ENCODE data around the gene CHRFAM7A.
"Not testable (repeated sequence)": the region's sequence is repeated elsewhere in the genome, so short reads cannot be mapped to it uniquely, and the experiment has no call there.

The CHRFAM7A gene

DNA sequence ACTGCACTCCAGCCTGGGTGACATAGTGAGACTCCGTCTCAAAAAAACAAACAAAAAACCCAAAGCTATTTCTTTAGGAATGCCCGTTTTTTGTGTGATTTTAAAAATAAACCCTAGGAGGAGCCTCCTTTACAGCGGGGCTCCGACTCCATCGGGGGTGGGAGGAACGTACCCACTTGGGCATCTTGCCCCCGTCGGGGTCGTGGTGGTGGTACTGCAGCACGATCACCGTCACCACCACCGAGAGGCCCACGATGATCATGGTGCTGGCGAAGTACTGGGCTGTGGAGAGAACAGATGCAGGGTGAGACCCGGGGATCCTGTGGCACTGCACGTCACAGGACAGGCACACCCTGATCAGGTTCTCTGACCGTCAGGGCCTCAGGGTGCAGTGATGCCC lies 26.1 kb downstream of the CHRFAM7A start:
- H3K9ac ChIP-seq (ENCODE audit: low read depth, low read length, poor library complexity, severe bottlenecking); H3K4me2 ChIP-seq (ENCODE audit: low read depth, low read length, poor library complexity, severe bottlenecking); H3K36me3 ChIP-seq (ENCODE audit: insufficient read depth, low read length); H3K4me3 ChIP-seq (ENCODE audit: low read length, poor library complexity, severe bottlenecking); H3K27me3 ChIP-seq (ENCODE audit: insufficient read depth, low read length, poor library complexity, severe bottlenecking); H3K9me2 ChIP-seq (replicated peaks; ENCODE audit: low read depth, low read length); H4K20me1 ChIP-seq (ENCODE audit: insufficient read depth, low read length, poor library complexity, severe bottlenecking); H3K9me3 ChIP-seq (ENCODE audit: insufficient read depth, low read depth, low read length); H3K4me1 ChIP-seq (ENCODE audit: insufficient read depth, low read length, poor library complexity, severe bottlenecking); H2AFZ ChIP-seq (ENCODE audit: low read length); H3F3A ChIP-seq (ENCODE audit: low read depth); H3K79me2 ChIP-seq (ENCODE audit: insufficient read depth, low read length): not testable (repeated sequence)

DNA sequence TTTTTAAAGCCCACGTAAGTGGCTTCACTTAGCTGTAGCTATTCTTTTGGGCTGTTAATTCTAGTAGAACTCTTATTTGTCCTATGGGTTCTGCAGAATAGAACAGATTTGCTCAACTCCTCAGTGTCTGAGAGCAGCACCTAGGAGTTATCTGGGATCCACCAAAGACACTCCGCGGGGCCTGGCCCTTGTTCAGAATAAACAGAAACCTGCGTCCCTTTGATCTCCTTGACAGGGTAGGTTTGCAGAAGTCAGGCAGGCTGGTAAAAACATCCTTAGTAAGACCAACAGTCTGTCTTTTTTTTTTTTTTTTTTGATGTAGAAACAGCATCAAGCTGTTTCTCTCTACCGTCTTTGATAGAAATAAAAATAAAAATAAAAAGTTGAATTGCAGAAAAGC lies 31.9 kb downstream of the CHRFAM7A start:
- H2AFZ ChIP-seq (ENCODE audit: low read length); H3K4me3 ChIP-seq (ENCODE audit: low read length, poor library complexity, severe bottlenecking); H3K79me2 ChIP-seq (ENCODE audit: insufficient read depth, low read length); H3K4me2 ChIP-seq (ENCODE audit: low read depth, low read length, poor library complexity, severe bottlenecking); H4K20me1 ChIP-seq (ENCODE audit: insufficient read depth, low read length, poor library complexity, severe bottlenecking); H3K4me1 ChIP-seq (ENCODE audit: insufficient read depth, low read length, poor library complexity, severe bottlenecking); H3F3A ChIP-seq (ENCODE audit: low read depth); H3K9me2 ChIP-seq (replicated peaks; ENCODE audit: low read depth, low read length); H3K9me3 ChIP-seq (ENCODE audit: insufficient read depth, low read depth, low read length); H3K9ac ChIP-seq (ENCODE audit: low read depth, low read length, poor library complexity, severe bottlenecking); H3K27me3 ChIP-seq (ENCODE audit: insufficient read depth, low read length, poor library complexity, severe bottlenecking); H3K36me3 ChIP-seq (ENCODE audit: insufficient read depth, low read length): not testable (repeated sequence)

DNA sequence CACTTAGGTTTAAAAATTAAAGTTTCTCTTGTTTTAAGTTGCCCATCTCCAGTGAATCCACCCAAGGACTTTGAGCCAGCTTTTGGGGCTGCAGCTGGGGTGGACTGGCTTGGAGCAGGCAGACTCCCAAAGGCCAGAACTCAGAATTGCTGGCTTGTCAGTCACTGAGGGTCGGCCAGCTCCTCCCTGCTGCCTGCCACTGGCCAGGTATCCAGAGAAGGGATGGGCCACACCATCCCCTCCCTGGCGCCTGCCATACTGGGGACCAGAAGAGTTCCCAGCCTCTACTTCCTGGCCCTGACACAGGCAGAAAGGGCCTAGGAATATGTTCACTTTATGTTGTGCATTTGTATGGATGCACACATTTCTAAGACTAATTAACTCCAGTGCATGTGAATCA lies 32.4 kb downstream of the CHRFAM7A start:
- H3F3A ChIP-seq (ENCODE audit: low read depth); H3K9me3 ChIP-seq (ENCODE audit: insufficient read depth, low read depth, low read length); H3K9ac ChIP-seq (ENCODE audit: low read depth, low read length, poor library complexity, severe bottlenecking); H3K4me3 ChIP-seq (ENCODE audit: low read length, poor library complexity, severe bottlenecking); H3K4me2 ChIP-seq (ENCODE audit: low read depth, low read length, poor library complexity, severe bottlenecking); H3K9me2 ChIP-seq (replicated peaks; ENCODE audit: low read depth, low read length); H3K4me1 ChIP-seq (ENCODE audit: insufficient read depth, low read length, poor library complexity, severe bottlenecking); H4K20me1 ChIP-seq (ENCODE audit: insufficient read depth, low read length, poor library complexity, severe bottlenecking); H2AFZ ChIP-seq (ENCODE audit: low read length); H3K36me3 ChIP-seq (ENCODE audit: insufficient read depth, low read length); H3K27me3 ChIP-seq (ENCODE audit: insufficient read depth, low read length, poor library complexity, severe bottlenecking); H3K79me2 ChIP-seq (ENCODE audit: insufficient read depth, low read length): not testable (repeated sequence)

DNA sequence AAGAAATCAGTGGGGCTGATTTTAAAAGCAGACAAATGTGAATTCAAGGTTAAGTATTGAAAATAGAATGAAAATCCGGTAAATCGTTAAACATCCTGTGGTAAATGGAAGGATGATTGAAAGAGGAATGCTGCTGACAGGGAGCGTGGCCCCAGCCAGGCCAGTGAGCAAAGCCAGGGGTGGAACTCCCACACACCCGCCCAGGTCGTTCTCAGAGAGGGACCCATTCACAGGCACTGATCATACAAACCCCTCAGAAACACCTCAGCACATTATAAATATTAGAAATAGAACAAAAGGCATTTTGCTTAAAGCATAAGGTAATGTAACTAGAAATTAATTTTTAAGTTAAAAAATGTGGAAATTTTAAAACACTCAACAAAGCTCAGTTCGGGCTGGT lies 38.3 kb downstream of the CHRFAM7A start:
- not testable (repeated sequence) for H3K9ac ChIP-seq (ENCODE audit: low read depth, low read length, poor library complexity, severe bottlenecking); H3K4me3 ChIP-seq (ENCODE audit: low read length, poor library complexity, severe bottlenecking); H3K9me3 ChIP-seq (ENCODE audit: insufficient read depth, low read depth, low read length); H3K9me2 ChIP-seq (replicated peaks; ENCODE audit: low read depth, low read length); H3F3A ChIP-seq (ENCODE audit: low read depth); H4K20me1 ChIP-seq (ENCODE audit: insufficient read depth, low read length, poor library complexity, severe bottlenecking); H3K4me2 ChIP-seq (ENCODE audit: low read depth, low read length, poor library complexity, severe bottlenecking); H2AFZ ChIP-seq (ENCODE audit: low read length); H3K27me3 ChIP-seq (ENCODE audit: insufficient read depth, low read length, poor library complexity, severe bottlenecking); H3K4me1 ChIP-seq (ENCODE audit: insufficient read depth, low read length, poor library complexity, severe bottlenecking); H3K79me2 ChIP-seq (ENCODE audit: insufficient read depth, low read length); H3K36me3 ChIP-seq (ENCODE audit: insufficient read depth, low read length)

DNA sequence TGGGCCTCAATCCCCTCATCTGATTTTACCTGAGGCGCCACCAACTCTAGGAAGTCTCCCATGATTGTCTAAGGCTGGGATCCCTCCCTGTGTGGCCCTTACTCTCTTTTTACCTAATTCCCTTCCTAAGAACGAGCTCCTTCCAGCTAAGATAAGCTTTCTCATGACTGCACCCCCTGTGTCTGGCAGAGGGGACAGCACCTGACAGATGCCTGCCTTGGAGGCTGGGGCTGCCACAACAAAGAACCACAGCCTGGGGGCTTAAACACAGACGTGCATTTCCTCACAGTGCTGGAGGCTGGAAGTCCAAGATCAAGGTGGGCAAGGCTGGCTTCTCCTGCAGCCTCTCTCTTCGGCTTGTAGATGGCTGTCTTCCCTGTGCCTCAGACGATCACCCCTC lies 43.5 kb downstream of the CHRFAM7A start:
- not testable (repeated sequence) for H3K4me2 ChIP-seq (ENCODE audit: low read depth, low read length, poor library complexity, severe bottlenecking); H3K4me1 ChIP-seq (ENCODE audit: insufficient read depth, low read length, poor library complexity, severe bottlenecking); H4K20me1 ChIP-seq (ENCODE audit: insufficient read depth, low read length, poor library complexity, severe bottlenecking); H3K9ac ChIP-seq (ENCODE audit: low read depth, low read length, poor library complexity, severe bottlenecking); H3K27me3 ChIP-seq (ENCODE audit: insufficient read depth, low read length, poor library complexity, severe bottlenecking); H3K9me3 ChIP-seq (ENCODE audit: insufficient read depth, low read depth, low read length); H3K79me2 ChIP-seq (ENCODE audit: insufficient read depth, low read length); H3K4me3 ChIP-seq (ENCODE audit: low read length, poor library complexity, severe bottlenecking); H3F3A ChIP-seq (ENCODE audit: low read depth); H2AFZ ChIP-seq (ENCODE audit: low read length); H3K36me3 ChIP-seq (ENCODE audit: insufficient read depth, low read length); H3K9me2 ChIP-seq (replicated peaks; ENCODE audit: low read depth, low read length)

DNA sequence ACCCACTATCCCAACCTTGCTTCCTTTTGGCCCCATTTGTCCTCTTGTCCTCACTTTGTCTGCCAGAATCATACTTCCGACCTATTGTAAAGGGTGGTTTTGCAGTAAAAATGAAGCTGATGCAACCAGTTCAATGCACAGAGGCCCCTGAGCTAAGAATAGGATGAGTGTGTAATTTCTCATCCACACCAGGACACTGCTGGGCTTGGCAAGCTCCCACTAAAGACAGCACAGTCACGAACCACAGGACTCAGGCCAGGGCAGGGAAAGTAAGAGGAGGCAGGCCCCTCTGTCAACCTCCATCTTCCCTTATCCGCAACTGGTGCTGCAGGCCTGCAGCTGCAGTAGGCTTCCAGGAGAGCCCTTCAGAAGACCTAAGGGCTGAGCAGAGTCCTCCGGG lies 56.8 kb downstream of the CHRFAM7A start:
- not testable (repeated sequence) for H4K20me1 ChIP-seq (ENCODE audit: insufficient read depth, low read length, poor library complexity, severe bottlenecking); H3K4me3 ChIP-seq (ENCODE audit: low read length, poor library complexity, severe bottlenecking); H3K9me3 ChIP-seq (ENCODE audit: insufficient read depth, low read depth, low read length); H3K79me2 ChIP-seq (ENCODE audit: insufficient read depth, low read length); H3K9me2 ChIP-seq (replicated peaks; ENCODE audit: low read depth, low read length); H3K4me2 ChIP-seq (ENCODE audit: low read depth, low read length, poor library complexity, severe bottlenecking); H3K27me3 ChIP-seq (ENCODE audit: insufficient read depth, low read length, poor library complexity, severe bottlenecking); H2AFZ ChIP-seq (ENCODE audit: low read length); H3K4me1 ChIP-seq (ENCODE audit: insufficient read depth, low read length, poor library complexity, severe bottlenecking); H3K36me3 ChIP-seq (ENCODE audit: insufficient read depth, low read length); H3K9ac ChIP-seq (ENCODE audit: low read depth, low read length, poor library complexity, severe bottlenecking); H3F3A ChIP-seq (ENCODE audit: low read depth)

DNA sequence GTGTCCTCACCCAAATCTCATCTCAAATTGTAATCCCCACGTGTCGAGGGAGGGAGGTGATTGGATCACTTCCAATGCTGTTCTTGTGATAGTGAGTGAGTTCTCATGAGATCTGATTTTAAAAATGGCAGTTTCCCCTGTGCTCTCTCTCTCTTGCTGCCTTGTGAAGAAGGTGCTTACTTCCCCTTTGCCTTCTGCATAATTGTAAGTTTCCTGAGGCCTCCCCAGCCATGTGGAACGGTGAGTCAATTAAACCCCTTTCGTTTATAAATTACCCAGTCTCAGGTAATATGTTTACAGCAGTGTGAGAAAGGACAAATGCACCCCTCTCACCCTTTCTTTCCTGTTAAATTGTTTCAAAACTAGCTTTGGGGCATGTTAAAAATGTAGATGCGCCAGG lies 59.2 kb downstream of the CHRFAM7A start:
- not testable (repeated sequence) for H3K4me3 ChIP-seq (ENCODE audit: low read length, poor library complexity, severe bottlenecking); H3K4me2 ChIP-seq (ENCODE audit: low read depth, low read length, poor library complexity, severe bottlenecking)

DNA sequence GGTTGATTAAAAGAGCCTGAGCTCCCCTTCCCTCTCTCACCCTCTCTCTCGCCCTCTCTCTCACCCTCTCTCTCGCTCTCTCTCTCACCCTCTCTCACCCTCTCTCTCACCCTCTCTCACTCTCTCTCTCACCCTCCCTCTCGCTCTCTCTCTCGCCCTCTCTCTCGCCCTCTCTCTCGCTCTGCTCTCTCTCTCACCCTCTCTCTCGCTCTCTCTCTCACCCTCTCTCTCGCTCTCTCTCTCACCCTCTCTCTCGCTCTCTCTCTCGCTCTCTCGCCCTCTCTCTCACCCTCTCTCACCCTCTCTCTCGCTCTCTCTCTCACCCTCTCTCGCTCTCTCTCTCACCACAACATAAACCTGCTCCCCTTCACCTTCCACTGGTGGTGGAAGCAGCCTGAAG lies 67.2 kb downstream of the CHRFAM7A start:
- H3K4me3 ChIP-seq (ENCODE audit: low read length, poor library complexity, severe bottlenecking); H3K4me2 ChIP-seq (ENCODE audit: low read depth, low read length, poor library complexity, severe bottlenecking); H3K4me1 ChIP-seq (ENCODE audit: insufficient read depth, low read length, poor library complexity, severe bottlenecking); H3K79me2 ChIP-seq (ENCODE audit: insufficient read depth, low read length); H3K9ac ChIP-seq (ENCODE audit: low read depth, low read length, poor library complexity, severe bottlenecking); H3K9me2 ChIP-seq (replicated peaks; ENCODE audit: low read depth, low read length); H3K36me3 ChIP-seq (ENCODE audit: insufficient read depth, low read length); H2AFZ ChIP-seq (ENCODE audit: low read length); H3K9me3 ChIP-seq (ENCODE audit: insufficient read depth, low read depth, low read length); H3K27me3 ChIP-seq (ENCODE audit: insufficient read depth, low read length, poor library complexity, severe bottlenecking); H3F3A ChIP-seq (ENCODE audit: low read depth); H4K20me1 ChIP-seq (ENCODE audit: insufficient read depth, low read length, poor library complexity, severe bottlenecking): not testable (repeated sequence)

More for the DNA sequence above, 59.2 kb downstream of the CHRFAM7A start:
- H3K9me3 ChIP-seq (ENCODE audit: insufficient read depth, low read depth, low read length); H3F3A ChIP-seq (ENCODE audit: low read depth); H3K27me3 ChIP-seq (ENCODE audit: insufficient read depth, low read length, poor library complexity, severe bottlenecking); H3K9ac ChIP-seq (ENCODE audit: low read depth, low read length, poor library complexity, severe bottlenecking); H3K4me1 ChIP-seq (ENCODE audit: insufficient read depth, low read length, poor library complexity, severe bottlenecking); H3K79me2 ChIP-seq (ENCODE audit: insufficient read depth, low read length); H4K20me1 ChIP-seq (ENCODE audit: insufficient read depth, low read length, poor library complexity, severe bottlenecking); H2AFZ ChIP-seq (ENCODE audit: low read length); H3K36me3 ChIP-seq (ENCODE audit: insufficient read depth, low read length); H3K9me2 ChIP-seq (replicated peaks; ENCODE audit: low read depth, low read length): not testable (repeated sequence)
